ENCODE measurements around the gene KIF26B.
A peak's percentile ranks its signal among the peaks of the same experiment; 100 is the strongest.

GRCh38 chr1:245266105-245266504 is 111.3 kb downstream of the KIF26B start:
- TF ChIP-seq CTCF (conservative IDR thresholded peaks at IDR 0.05; ENCODE audit: low read depth, low read length) (no peak), POLR2A (IDR thresholded peaks at IDR 0.05; ENCODE audit: low read depth, low read length) (no peak), MAFK (IDR thresholded peaks at IDR 0.05; ENCODE audit: low read depth, low read length) (peak; percentile 39), RCOR1 (IDR thresholded peaks at IDR 0.05; ENCODE audit: insufficient replicate concordance, low read length) (no peak), MXI1 (IDR thresholded peaks at IDR 0.05; ENCODE audit: borderline replicate concordance, low read depth, low read length) (no peak)

All from IMR-90 (cell line).